RPMI7951 (cell line): ENCODE measurements around the gene PLEKHA8. TPM values are rescaled to one million over a fixed set of nuclear protein-coding genes. Genes with fewer than 3 reads are reported as not detected.
A peak's percentile ranks its signal among the peaks of the same experiment; 100 is the strongest.

ENCODE experiments used
- DNase-seq: peaks from one replicate; pipeline ENCODE4 v3.0.0-alpha.2; 2012; ENCODE audit warnings: low read depth
- total RNA-seq: library from RNA; depleted of rRNA; stranded (reverse); fragments of >200 nt; shearing (Covaris generic); gene quantifications from 2 replicates; pipeline ENCODE4 v1.2.3, GENCODE V29; 2014

The PLEKHA8 gene
- total RNA-seq, 1 experiment from 2014 or later: 11.1 TPM

DNA sequence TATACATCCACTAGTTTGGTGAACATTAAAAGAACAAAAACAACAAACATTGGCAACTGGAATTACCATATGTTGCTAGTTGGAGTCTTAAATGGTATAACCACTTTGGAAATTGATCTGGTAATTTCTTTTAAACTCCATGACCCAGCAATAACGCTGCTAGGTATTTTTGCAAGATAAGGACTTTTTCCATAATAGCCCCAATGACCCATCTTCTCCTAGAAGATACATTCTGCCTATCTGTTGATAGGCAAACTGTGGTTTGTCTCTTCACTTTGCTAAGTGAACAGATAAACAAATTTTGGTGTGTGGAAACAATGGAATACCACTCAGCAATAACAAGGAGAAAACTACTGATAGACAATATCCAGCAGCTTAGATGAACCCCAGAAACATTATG, 75.9 kb downstream of the PLEKHA8 start:
- no peak for DNase-seq

DNA sequence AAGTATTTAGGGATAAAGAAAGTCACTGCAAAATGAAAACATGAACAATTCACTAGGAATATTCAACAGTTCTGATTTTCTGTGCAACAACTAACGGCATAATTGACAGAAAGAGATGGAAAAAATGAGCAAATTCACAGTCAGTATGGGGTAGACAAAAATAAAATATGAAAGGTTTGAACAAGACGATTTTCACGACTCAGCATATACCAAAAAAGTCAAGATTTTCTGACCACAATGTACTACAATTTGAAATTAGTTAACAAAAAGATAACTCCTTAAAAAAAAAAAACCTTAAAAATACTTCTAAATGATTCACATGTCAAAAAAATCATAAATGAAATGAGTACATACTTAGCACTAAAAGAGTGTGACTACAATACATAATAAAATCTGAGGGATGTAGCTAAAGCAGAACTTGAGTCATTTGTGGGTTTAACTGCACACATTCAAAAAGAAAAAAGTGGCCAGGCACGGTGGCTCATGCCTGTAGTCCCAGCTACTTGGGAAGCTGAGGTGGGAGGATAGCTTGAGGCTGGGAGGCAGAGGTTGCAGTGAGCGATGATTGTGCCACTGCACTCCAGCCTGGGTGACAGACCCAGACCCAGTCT, 84.0 kb downstream of the PLEKHA8 start:
- no peak for DNase-seq

DNA sequence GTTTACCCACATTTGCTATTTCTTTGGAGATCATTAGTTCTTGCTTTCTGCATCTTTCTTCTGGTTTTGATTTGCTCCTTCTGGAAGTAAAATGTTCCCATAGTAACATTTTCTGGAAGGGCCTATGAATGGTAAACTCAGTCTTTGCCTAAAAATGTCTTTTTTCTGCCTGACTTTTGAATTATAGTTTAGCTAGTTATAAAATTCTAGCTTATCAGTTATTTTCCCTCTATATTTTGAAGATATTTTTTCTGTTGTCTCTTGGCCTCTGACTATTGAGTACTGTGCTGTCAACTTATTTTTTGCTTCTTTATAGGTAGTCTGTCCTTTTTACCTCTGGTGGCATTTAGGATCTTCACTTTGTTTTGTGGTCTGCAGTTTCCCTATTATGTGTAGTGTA, 84.9 kb downstream of the PLEKHA8 start:
- no peak for DNase-seq

DNA sequence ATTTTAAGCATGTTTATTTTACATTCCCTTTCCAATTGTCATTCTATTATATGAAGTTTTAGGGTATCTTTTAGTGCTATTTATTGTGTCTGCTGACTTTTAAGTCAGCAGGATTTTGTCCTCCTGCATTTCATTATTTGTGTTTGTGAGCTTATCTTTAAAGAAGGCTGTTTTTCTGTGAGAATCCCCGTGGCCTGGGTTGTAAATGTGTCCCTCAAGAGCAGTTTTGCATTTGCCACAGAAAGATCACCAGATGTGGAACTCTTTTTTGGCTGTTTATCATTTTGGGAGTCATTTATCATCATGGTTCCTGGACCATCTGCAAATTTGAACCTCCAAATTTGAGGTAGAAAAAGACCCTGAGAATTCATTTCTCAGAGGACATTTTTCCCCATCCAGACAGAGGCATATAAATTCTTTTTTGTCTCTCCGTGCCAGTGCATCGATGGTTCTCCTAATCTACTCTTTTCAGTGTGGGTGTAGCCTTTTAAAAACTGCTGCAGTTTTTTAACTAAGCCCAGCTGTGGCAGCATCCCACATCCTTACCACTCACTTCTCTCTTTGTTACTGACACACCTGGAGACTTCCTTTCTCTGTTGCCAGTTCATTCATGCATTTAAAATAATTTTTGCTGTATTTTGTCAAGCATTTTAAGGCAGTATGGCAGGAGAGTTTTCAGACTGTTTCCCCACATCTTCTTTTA, 86.5 kb downstream of the PLEKHA8 start:
- no peak for DNase-seq

DNA sequence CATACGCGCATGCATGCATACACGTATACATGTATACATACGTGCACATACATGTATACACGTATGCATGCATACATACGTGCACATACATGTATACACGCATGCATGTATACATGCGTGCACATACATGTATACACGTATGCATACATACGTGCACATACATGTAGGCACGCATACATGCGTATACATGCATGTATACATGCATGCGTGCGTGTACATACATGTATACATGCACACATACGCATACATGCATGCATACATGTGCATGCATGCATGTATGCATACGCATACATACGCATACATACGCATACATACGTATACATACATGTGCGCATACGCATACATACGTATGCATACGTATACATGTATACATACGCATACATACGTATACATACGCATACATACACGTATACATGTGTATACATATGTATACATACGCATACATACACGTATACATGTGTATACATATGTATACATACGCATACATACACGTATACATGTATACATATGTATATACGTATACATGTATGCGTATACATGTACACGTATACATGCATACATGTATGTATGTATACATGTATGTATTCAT, 87.6 kb downstream of the PLEKHA8 start:
- no peak for DNase-seq

DNA sequence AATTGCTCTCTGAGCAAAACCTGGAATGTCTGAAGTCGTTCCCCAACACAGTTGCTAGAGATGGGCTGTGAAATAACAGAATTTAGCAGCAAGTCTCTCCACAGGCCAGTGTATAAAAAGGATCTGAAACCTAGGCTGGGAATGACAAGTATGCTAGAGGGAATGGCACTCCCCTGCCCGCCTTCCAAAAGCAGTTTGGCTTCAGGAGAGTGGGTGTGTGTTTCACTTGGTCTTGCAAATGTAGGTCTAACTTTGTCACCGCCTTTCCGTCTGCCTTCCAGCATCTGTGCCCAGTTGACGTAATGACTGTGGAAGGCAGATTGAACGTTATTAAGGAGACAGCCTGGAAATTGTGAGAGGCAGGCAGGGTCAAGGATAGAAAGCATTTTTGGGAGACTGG, 88.6 kb downstream of the PLEKHA8 start:
- DNase-seq: no peak

DNA sequence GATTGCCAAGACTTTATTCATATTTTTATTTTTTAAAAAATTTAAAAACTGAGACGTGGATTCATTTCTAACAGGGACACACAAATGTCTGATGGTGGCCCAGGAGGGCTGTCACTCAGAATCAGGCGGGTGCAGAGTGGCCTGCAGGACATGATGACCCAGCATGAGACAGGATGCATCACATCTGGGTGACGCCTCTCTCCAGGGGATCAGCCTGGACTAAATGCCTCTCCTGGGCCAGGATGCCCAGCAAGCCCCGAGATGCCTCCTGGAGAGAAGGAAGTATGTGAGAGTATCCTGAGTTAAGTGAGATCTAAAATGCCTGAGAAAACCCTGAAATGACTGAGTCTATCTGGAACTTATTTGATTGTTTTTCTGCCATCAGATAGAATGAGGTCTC, 89.7 kb downstream of the PLEKHA8 start:
- no peak for DNase-seq

DNA sequence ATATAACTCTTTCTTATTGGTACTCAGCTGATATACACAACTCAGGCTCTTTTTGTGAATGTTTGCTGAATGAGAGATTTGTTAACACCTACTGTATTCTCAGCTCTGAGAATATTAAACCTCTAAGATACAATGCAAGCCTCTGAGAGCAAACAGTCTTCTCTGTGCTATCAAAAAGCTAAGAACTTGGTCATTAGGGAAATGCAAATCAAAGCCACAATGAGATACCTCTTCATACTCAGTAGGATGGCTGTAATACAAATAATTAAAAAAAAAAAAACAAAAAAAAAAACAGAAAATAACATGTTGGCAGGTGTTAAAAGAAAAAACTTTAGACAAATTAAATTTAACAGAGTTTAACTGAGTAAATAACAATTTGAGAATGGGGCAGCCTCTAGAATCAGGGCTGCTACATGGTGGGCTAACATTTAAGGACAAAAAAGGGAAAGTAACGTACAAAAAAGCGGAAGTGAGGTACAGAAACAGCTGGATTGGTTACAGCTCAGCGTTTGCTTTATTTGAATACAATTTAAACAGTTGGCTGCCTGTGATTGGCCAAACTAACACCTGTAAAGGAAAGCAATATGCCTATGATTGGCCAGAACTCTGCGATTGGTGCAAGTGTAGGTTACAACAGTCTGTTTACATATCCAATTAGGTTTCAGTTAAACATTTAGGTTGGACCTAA, 91.8 kb downstream of the PLEKHA8 start:
- DNase-seq: no peak

DNA sequence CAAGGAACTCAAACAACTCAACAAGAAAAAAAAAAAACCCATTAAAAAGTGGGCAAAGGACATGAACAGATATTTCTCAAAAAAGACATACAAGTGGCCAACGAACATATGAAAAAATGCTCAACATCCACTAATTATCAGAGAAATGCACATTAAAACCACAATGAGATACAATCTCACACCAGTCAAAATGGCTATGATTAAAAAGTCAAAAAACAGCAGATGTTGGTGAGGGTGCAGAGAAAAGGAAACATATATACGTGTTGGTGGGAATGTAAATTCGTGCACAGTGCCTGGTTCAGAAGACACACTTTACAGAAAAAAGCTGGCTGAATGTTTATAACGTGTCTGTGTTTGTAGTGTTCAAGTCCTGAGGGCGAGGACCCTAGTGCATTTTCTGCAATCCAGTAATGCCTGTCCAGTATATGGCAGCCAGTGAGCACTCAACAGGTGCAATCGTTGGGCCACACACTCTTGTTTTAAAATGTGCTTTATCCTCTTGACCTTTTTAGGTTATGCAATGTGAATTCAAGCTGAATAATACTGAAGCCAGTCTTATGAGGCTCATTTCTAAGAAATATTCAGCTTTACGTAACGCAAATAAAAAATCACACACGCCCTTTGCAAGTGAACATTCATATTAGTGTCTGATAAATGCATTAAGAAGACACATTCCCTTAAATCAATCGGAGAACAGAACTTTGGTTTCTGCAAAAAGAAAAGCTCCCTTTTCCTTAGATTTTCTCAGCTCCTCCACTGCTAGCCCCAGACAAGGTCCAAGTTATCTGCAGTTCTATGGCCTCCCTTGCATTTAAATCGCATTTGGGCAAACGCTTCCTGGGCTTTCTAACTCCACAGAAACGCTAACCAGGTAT, 105.8 kb downstream of the PLEKHA8 start:
- no peak for DNase-seq

DNA sequence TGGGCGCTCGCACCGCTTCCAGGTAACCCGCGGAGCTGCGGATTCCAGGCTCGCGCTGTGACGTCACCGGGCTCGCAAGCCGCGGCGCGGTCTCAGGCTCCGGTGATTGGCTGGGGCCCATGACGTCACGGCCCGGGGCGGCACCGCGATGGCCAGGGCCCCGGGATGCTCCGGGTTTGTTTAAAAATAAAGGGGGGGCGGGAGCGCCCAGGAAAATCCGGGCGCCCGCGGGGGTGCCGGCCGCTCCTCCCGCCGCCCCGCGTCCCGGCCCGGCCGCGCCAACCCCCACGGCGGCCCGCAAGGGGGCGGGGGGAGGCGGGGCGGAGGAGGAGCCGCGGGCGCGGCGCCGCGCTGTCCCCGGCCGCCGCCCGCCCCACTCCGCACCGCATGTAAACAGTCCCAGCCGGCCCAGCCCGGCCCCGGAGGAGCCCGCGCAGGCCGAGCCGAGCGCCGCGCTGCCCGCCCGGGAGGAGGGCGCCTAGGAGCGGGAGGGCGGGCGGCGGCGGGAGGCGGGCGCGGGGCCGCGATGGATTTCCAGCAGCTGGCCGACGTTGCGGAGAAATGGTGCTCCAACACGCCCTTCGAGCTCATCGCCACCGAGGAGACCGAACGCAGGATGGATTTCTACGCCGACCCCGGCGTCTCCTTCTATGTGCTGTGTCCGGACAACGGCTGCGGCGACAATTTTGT, 106.5 kb downstream of the PLEKHA8 start, which contains the start of gene MTURN:
MTURN (plus strand) TSS at position 376 of the 690 bp plus-strand sequence; CDS start at position 527, 151 bp downstream.
- peak; percentile 86 for DNase-seq

DNA sequence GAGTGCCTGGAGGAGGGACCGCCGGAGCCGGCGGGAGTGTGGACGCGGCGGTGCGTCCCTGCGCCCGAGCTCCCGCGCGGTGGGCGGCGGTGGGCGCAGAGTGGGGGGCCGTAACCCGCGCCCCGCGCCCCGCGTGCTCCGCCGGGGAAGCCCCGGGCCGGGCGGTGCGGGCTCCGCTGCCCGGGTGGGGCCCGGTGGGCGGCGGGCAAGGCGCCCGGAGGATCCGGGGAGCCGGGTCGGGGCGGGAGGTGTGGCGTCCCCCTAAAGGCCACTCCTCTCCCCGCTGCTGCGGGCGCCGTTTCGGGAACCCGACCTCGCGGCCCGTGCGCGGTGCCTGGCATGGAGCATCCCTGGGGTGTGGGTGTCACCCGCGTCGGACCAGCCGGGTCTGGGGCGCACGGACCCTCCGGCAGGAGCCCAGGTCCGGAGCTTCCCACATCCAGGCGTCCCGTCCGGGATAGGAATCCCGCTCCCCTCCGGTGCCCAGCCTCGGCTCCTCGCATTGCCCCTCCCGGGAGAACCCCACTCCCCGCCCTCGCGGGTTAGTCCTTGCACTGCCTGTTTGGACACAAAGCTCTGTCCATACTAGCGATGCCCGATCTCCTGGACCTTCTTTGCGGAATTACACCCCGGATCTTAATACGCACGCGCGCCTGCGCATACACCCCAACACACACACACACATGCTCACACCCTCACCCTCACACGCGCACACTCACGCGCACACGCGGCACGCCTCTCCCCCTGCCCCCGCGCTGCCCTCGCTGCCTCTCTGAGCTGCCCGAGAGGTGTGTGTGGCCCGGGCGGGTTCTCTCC, 107.3 kb downstream of the PLEKHA8 start:
- DNase-seq: peak; percentile 67

DNA sequence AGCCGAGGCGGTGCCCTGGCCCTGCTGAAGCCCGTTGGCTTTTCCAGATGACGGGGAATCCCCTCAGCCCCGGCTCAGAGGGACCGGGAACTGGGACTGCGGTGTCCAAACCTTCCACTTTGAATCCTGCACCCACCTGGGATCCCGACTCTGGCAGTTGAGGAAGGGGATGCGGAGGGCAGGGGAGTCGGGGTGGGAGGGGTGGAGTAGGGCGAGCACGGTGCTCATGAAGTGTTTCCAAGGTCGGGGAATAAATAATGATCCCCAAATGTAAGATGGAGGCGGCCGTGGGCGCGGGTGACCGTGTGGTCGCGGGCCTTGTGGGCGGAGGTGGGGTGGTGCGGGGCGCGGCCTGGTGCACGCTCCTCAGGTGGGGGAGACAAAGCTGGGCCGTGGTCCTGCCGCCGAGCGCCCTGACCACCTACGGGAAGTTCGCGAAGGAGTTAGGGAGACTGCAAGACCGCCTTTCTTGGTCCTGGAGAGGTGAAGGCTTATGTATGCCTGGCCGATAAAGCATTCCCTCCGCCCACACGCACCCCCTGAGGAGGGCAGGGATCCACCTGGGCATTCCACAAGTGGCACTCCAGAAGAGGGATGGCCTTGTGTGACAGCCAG, 108.0 kb downstream of the PLEKHA8 start:
- no peak for DNase-seq

DNA sequence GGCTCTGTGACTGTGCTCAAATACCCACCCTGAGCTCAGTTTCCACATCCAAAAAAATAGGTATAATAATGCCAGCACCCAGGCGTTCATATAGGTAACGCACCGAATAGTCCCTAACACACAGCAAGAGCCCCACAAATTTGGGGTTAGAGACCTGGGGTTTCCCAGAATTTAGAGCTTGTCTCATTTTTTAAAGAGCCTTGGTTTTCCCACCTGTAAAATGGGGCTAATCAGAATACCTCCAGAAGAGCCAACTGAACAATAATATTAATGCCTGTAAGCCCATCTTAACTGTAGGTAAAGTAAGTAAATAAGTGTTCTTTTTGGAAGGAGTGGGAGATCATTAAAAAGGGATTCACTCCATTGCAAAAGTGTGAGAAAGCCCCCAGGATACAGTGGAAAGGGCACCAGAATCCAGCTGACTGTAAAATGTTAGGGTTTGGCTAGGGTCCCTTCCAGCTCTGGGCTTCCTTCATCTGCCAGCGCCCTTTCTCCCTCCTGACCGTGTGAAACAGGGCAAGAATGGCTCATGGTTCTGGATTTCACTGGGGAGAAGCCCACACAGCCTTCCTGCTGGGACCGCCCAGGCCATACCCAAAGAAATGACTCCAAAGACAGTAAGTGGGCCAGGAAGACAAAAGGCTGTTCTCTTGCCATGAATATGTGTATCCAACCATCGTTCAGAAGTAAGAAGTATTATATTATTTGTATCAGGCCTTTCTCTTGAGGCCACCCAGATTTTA, 108.7 kb downstream of the PLEKHA8 start:
- no peak for DNase-seq

DNA sequence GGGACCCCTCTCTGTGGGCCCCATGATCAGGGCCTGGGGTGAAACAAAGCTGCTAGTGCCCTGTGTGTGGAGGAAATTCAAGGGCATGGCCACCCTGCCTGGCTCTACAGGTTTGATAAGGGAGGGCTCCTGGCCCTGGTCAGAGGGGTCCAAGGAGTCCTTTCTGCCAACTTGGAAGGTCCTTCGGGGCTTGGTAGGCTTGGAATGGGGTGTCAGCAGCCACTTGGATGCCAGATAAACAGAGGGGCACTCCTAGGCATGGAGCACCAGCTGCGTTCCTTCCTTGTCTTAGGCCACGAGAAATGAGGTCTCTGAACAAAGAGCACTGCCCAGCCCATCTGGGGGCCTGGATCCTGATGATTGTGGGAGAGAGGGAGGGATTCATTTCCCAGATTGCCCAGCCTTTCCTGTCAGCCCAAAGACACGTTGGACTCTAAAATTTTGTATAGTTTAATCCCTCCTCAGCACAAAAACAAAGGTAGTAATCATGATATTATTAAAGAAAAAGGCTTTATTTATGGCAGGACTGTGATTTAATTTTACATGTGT, 111.7 kb downstream of the PLEKHA8 start:
- no peak for DNase-seq

DNA sequence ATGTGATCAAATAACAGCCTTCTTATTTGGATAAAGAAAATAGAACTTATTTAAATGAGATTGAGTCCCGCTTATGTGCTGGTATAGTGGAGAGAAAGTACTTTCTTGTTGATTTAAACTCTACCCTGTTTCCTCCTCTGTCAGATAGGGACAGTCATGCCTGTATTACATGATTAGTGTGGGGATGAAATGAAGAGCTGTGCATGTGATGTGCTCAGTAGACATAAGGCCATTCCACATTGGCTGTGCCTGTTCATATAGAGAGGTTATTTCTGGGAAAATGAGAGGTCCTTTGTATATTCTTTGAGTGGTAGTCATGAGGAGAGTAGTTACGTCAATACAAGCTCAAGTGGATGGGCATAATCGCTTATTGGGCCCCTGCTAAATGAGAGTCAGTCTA, 112.2 kb downstream of the PLEKHA8 start:
- DNase-seq: no peak

DNA sequence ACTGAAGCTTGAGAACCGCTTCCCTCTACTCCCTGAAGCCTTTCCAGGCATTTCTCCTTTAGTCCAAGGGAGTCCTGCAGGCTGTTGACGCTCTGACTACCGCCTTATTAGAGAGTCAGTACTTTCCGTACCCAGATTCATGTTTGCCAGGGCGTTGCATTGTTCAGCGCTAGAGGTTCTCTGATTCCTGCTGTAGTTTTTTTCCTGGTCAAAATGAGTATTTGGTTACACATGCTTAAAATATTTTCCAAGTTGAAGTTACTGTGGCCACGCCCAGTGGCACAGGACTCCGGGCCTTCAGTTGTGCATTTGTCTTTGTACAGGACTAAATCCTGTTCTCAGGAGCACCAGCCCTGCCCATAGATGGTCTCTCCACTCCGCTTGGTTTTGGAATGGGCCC, 114.5 kb downstream of the PLEKHA8 start:
- peak; percentile 69 for DNase-seq

DNA sequence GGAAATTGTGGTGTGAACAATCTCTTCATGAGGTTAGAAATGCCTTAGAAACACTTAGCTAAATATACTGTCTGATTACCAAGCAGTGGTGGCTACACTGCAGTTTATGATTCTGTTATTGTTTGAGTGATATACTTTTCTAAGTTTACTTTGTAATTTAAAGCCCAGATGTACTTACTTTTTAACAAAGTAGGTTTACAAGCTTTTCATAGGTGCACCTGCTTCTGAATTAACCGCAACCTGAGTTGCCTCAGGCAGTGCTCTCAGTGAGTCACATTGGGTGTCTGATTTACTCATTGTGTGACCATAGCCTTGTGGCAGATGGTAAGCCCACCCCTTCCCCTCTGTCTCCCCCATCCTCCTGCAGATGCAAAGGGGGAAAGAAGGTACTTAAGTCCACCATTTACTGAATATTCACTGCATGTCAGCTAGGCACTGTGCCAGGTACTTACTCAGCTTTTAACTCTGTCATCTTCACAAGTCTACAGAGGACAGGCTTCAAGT, 115.6 kb downstream of the PLEKHA8 start:
- DNase-seq: peak; percentile 61

DNA sequence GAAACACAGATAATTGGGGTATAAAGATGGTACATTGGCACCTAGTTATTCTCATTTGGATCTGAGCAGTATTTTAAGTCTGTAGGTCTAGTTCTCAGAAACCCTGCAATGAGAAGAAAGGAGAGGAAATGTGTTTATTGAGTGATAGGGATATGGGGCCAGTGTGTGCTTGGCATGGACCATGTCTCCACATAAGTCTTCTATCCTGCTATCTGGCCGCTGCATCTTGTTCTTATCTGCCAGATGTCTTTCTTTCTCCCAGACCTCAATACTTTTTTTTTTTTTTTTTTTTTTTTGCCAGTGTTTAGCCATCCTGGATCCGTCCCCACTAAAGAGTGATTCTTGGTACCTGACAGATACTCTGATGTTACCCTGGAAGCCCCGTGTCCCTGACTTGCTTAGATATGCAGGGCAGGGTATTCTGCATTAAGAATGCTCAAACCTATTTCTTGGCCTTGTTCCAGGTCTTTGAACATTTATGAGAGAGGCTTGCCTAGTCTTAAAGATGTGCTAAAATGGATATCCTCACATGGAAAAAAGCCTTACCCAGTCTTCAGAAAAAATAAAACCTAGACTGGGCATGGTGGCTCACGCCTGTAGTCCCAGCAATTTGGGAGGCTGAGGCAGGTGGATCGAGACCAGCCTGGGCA, 116.6 kb downstream of the PLEKHA8 start:
- DNase-seq: no peak
